ENCODE data around the gene PPP1R3E. TPM values are rescaled to one million over a fixed set of nuclear protein-coding genes. Genes with fewer than 3 reads are reported as not detected.

Gene PPP1R3E
- total and polyA plus RNA-seq, 2 of the 13 experiments (the other 11 are each of a cell fraction or from before 2014, with no cell fraction given), result 16.5 to 26.5 TPM

DNA sequence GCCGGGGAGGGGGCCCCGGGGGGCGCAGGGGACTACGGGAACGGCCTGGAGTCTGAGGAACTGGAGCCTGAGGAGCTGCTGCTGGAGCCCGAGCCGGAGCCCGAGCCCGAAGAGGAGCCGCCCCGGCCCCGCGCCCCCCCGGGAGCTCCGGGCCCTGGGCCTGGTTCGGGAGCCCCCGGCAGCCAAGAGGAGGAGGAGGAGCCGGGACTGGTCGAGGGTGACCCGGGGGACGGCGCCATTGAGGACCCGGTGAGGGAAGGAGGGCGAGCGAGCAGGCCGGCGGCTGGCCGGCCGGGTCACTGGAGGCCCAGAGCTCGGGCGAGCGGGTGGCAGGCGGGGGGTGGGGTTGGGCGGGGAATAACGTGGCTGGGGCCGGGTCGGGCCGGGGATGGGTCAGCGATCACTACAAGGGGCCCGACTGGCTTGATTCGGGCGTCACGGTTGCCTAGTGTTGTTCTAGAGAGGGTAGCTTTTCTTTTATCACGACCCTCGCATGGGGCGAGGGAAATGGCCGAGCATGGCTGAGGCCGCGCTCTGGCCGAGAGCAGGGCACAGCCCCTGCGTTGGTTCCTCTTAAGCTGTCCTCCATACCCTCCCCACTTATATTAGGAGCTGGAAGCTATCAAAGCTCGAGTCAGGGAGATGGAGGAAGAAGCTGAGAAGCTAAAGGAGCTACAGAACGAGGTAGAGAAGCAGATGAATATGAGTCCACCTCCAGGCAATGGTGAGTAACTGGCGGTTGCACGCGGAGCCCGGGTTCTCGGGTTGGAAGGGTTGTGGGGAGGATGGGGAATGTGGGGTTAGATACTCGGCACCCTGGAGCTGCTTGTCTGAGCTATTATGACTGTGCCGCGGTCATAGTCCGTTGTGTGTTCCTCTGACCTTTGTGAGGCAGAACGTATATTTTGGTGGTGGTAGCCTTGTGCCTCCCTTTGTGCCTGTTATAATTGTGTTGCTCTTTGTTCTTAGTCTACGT lies 19.2 kb upstream of the PPP1R3E start (continued):
- TF ChIP-seq, protein P1, sequence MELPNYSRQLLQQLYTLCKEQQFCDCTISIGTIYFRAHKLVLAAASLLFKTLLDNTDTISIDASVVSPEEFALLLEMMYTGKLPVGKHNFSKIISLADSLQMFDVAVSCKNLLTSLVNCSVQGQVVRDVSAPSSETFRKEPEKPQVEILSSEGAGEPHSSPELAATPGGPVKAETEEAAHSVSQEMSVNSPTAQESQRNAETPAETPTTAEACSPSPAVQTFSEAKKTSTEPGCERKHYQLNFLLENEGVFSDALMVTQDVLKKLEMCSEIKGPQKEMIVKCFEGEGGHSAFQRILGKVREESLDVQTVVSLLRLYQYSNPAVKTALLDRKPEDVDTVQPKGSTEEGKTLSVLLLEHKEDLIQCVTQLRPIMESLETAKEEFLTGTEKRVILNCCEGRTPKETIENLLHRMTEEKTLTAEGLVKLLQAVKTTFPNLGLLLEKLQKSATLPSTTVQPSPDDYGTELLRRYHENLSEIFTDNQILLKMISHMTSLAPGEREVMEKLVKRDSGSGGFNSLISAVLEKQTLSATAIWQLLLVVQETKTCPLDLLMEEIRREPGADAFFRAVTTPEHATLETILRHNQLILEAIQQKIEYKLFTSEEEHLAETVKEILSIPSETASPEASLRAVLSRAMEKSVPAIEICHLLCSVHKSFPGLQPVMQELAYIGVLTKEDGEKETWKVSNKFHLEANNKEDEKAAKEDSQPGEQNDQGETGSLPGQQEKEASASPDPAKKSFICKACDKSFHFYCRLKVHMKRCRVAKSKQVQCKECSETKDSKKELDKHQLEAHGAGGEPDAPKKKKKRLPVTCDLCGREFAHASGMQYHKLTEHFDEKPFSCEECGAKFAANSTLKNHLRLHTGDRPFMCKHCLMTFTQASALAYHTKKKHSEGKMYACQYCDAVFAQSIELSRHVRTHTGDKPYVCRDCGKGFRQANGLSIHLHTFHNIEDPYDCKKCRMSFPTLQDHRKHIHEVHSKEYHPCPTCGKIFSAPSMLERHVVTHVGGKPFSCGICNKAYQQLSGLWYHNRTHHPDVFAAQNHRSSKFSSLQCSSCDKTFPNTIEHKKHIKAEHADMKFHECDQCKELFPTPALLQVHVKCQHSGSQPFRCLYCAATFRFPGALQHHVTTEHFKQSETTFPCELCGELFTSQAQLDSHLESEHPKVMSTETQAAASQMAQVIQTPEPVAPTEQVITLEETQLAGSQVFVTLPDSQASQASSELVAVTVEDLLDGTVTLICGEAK (IDR thresholded peaks at IDR 0.05), result no peak
- TF ChIP-seq, protein P1 (CRISPR knock-in tag; IDR thresholded peaks at IDR 0.05), result peak; percentile 13; the same call in 1 of the 2 replicates
- TF ChIP-seq RBM39 (IDR thresholded peaks at IDR 0.05; ENCODE audit: low read depth, low read length, poor library complexity, severe bottlenecking) (peak; percentile 76), ZNF672 (CRISPR knock-in tag; IDR thresholded peaks at IDR 0.05) (no peak; the same call in 1 of the 2 replicates), ZNF572 (CRISPR knock-in tag; IDR thresholded peaks at IDR 0.05) (0 out of 2 replicates have a peak, but pooled peaks have one; percentile 58), BRF2 (CRISPR knock-in tag; IDR thresholded peaks at IDR 0.05) (no peak), ZFP36L2 (CRISPR knock-in tag; IDR thresholded peaks at IDR 0.05) (no peak), MAZ (IDR thresholded peaks at IDR 0.05; ENCODE audit: borderline replicate concordance, low read depth, low read length) (peak; percentile 5; the same call in 1 of the 2 replicates), MAZ (CRISPR knock-in tag; IDR thresholded peaks at IDR 0.05; ENCODE audit: low read depth) (no peak), ZMAT3 (CRISPR knock-in tag; conservative IDR thresholded peaks at IDR 0.05) (no peak), ZNF776 (CRISPR knock-in tag; IDR thresholded peaks at IDR 0.05) (peak; percentile 46; the same call in 1 of the 2 replicates), CAMTA2 (CRISPR knock-in tag; IDR thresholded peaks at IDR 0.05; ENCODE audit: borderline replicate concordance) (peak; percentile 27; the same call in 1 of the 2 replicates), AGO1 (IDR thresholded peaks at IDR 0.05; ENCODE audit: low read depth, low read length, poor library complexity, severe bottlenecking) (peak; percentile 97), ZNF160 (CRISPR knock-in tag; IDR thresholded peaks at IDR 0.05) (0 out of 2 replicates have a peak, but pooled peaks have one; percentile 33), ZNF33B (CRISPR knock-in tag; IDR thresholded peaks at IDR 0.05) (peak; percentile 48; the same call in 1 of the 2 replicates), EEA1 (CRISPR knock-in tag; IDR thresholded peaks at IDR 0.05; ENCODE audit: borderline replicate concordance) (peak; percentile 20; the same call in 1 of the 2 replicates), RAD51 (IDR thresholded peaks at IDR 0.05; ENCODE audit: borderline replicate concordance) (no peak), ZNF430 (CRISPR knock-in tag; IDR thresholded peaks at IDR 0.05) (no peak)
